Coronary artery (tissue), 2 donors: ENCODE data around the gene PWWP2B.
"Not testable (repeated sequence)": the region's sequence is repeated elsewhere in the genome, so short reads cannot be mapped to it uniquely, and the experiment has no call there.

Experiments used
- DNase-seq: peaks from one replicate; pipeline ENCODE4 v3.0.0-alpha.2; 2017; ENCODE audit warnings: low spot score
- H3K27ac ChIP-seq, 2 donors: fragments of 200-600 bp; sonication (generic); one replicate each; pipeline ENCODE4 v1.5.1; 2016 to 2019
- H3K4me3 ChIP-seq: fragments of 200-600 bp; sonication (generic); 2 replicates; pipeline ENCODE4 v1.5.1; 2016; ENCODE audit warnings: mild to moderate bottlenecking, moderate library complexity
- TF ChIP-seq, protein P1 (sequence below): fragments of 200-600 bp; sonication (generic); IDR thresholded peaks from one replicate; pipeline ENCODE4 v1.5.1; 2019; ENCODE audit warnings: antibody characterized with exemption

The PWWP2B gene

GRCh38 chr10:132386419-132386831 is 10.6 kb upstream of the PWWP2B start:
- no peak overlapping the region for H3K4me3 ChIP-seq

DNA sequence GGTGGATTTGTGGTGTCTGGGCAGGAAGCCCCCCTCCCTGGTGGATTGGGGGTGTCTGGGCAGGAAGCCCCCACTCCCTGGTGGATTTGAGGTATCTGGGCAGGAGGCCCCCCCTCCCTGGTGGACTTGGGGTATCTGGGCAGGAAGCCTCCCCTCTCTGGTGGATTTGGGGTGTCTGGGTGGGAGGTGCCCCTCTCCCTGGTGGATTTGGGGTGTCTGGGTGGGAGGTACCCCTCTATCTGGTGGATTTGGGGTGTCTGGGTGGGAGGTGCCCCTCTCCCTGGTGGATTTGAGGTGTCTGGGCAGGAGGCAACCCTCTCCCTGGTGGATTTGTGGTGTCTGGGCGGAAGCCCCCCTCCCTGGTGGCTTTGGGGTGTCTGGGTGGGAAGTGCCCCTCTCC is 10.1 kb upstream of the PWWP2B start:
- not testable (repeated sequence) for H3K27ac ChIP-seq, DNase-seq, H3K4me3 ChIP-seq

More at GRCh38 chr10:132386419-132386831, 10.6 kb upstream of the PWWP2B start:
- TF ChIP-seq, protein P1, sequence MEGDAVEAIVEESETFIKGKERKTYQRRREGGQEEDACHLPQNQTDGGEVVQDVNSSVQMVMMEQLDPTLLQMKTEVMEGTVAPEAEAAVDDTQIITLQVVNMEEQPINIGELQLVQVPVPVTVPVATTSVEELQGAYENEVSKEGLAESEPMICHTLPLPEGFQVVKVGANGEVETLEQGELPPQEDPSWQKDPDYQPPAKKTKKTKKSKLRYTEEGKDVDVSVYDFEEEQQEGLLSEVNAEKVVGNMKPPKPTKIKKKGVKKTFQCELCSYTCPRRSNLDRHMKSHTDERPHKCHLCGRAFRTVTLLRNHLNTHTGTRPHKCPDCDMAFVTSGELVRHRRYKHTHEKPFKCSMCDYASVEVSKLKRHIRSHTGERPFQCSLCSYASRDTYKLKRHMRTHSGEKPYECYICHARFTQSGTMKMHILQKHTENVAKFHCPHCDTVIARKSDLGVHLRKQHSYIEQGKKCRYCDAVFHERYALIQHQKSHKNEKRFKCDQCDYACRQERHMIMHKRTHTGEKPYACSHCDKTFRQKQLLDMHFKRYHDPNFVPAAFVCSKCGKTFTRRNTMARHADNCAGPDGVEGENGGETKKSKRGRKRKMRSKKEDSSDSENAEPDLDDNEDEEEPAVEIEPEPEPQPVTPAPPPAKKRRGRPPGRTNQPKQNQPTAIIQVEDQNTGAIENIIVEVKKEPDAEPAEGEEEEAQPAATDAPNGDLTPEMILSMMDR: no peak
- H3K27ac ChIP-seq: no peak overlapping the region
- DNase-seq: no peak

- no peak for DNase-seq
- peak overlapping the region in 1 of 2 donors; percentile 5 for H3K27ac ChIP-seq
- TF ChIP-seq, protein P1: peak; percentile 44
- peak overlapping the region; percentile 51 for H3K4me3 ChIP-seq
Measured at GRCh38 chr10:132387764-132388210, 9.2 kb upstream of the PWWP2B start.

GRCh38 chr10:132388891-132389432 is 8.0 kb upstream of the PWWP2B start:
- TF ChIP-seq, protein P1: no peak
- DNase-seq: no peak
- no peak overlapping the region for H3K4me3 ChIP-seq
- H3K27ac ChIP-seq: no peak overlapping the region

DNA sequence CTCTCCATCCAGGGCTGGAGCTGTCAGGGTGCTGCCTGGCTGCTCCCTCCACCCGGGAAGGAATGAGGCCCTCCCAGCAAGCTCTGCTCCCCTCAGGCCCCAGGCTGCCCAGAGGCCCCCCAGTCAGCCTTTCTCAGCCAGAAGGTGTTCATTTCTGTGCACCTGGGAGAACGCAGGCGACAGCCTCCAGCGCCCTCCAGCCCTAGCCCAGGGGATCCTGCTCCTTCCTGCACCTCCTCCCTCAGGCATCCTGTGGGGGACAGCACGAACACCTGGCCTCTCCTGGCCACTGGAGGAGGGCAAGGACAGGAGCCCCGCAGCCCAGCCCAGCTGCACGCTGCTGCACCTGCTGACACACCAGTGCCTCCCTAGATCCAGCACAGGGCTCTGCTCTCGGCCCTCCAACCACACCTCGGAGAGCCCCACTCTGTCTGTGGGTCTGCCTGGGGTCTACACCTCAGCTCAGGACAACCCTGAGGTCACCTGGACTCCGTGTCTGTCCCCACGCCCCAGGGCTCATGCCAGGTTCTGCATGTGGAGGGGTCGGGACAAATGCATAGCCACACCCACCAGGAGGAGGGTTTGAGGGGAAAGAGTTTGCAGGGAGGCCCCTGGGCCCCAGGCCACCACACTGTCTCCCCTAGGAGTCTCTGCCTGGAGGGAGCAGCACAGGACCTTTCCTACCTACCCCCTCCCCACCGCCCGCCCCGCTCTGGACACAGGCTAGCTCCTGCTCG is 7.4 kb upstream of the PWWP2B start:
- no peak for DNase-seq
- no peak overlapping the region for H3K27ac ChIP-seq
- H3K4me3 ChIP-seq: no peak overlapping the region
- TF ChIP-seq, protein P1: no peak

DNA sequence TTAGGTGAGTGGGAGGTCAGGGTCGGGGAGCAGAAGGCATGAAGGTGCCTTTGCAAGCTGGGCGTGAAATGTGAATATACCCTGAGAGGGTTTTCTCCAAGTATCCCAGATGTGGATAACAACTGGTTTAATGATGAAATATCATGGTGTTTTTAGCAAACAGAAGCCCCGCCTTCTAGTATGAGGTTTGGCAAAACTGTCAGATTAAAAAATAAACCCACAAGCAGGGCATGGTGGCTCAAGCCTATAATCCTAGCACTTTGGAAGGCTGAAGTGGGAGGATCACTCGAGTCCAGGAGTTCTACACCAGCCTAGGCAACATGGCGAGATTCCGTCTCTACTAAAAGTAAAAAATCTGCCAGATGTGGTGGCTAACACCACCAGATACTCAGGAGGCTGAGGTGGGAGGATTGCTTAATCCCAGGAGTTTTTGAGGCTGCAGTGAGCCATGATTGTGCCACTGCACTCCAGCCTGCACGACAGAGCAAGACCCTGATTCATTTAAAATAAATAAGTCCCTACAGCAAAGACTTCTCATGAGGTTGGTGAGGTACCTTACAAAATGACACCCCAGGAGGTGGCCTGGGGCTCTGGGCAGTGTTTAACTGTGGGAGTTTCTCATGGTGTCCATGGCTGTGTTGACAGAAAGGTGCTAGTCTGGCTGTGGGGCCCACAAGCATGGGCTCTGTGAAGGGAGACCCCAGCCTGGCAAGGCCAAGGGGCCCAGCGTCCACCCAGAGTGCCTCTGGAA is 6.7 kb upstream of the PWWP2B start:
- TF ChIP-seq, protein P1: no peak
- H3K4me3 ChIP-seq: no peak overlapping the region
- no peak overlapping the region for H3K27ac ChIP-seq
- DNase-seq: no peak

DNA sequence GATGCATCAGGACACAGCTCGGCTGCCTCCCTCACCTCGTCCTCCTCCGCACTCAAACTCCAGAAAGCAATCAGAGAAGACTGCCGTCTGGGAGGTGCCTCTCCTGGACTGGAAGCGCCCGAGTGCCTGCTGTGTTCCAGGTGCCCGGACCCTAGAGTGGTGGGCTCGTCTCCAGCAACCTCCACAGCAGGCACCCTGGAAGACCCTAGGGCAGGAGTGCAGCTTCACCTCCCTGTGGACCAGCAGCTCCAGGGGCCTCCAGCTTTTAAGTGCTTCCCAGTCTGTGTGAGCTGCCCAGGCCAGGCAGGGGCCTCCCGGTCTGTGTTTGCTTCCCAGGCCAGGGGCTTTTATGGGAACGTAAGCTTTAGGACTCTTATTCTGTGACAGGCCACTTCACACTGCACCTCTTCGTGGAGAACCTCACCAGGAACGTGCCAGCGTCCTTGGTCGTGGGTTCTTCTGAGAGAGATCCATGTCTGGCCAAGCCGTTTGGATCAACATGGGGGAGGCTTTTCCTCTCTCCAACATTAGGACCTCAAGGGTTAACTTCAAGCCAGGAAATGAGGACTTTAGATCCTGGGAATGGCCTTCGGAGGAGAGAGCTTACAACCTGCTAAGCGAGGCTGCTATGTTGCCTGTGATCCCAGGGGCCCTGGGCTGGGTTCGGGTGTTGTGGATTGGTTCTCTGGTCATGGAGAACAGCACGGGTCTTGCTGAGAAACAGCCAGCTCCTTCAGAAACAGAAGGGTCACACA is 5.9 kb upstream of the PWWP2B start:
- no peak for DNase-seq
- TF ChIP-seq, protein P1: no peak
- Histone ChIP-seq H3K4me3 (no peak overlapping the region), H3K27ac (no peak overlapping the region)
